GM19372 (cell line): ENCODE data around the gene NACC2.

Source experiments
- ATAC-seq: cut with Tn5 transposase; IDR thresholded peaks from one replicate; pipeline ENCODE4 v1.9.1; 2021; ENCODE audit warnings: mild to moderate bottlenecking, low read depth, moderate library complexity; ENCODE audit not compliant: unreplicated experiment

The NACC2 gene

GRCh38 chr9:136015656-136016571 is 79.2 kb downstream of the NACC2 start:
- no peak for ATAC-seq

- no peak for ATAC-seq
These were observed 80.0 kb downstream of the NACC2 start for GRCh38 chr9:136014924-136015633.

- no peak for ATAC-seq
These were observed 80.8 kb downstream of the NACC2 start for GRCh38 chr9:136014147-136014923.

GRCh38 chr9:136013524-136014034 is 81.5 kb downstream of the NACC2 start:
- ATAC-seq = no peak

- ATAC-seq = no peak
These were observed 82.0 kb downstream of the NACC2 start for GRCh38 chr9:136013116-136013515.

GRCh38 chr9:136012651-136013050 is 82.4 kb downstream of the NACC2 start:
- ATAC-seq = no peak

- ATAC-seq = no peak
These were observed 83.2 kb downstream of the NACC2 start for GRCh38 chr9:136011703-136012496.

GRCh38 chr9:136011376-136011702 is 83.8 kb downstream of the NACC2 start:
- no peak for ATAC-seq

GRCh38 chr9:136010615-136011361 is 84.3 kb downstream of the NACC2 start:
- no peak for ATAC-seq

GRCh38 chr9:136010176-136010575 is 84.9 kb downstream of the NACC2 start:
- ATAC-seq = no peak

- ATAC-seq = no peak
These were observed 85.6 kb downstream of the NACC2 start for GRCh38 chr9:136009516-136009915.

GRCh38 chr9:136008693-136008997 is 86.4 kb downstream of the NACC2 start:
- ATAC-seq = no peak

- no peak for ATAC-seq
These were observed 87.0 kb downstream of the NACC2 start for GRCh38 chr9:136007934-136008692.

- no peak for ATAC-seq
These were observed 87.7 kb downstream of the NACC2 start for GRCh38 chr9:136007276-136007933.

- ATAC-seq = no peak
These were observed 88.9 kb downstream of the NACC2 start for GRCh38 chr9:136006169-136006568.

- ATAC-seq = no peak
These were observed 90.4 kb downstream of the NACC2 start for GRCh38 chr9:136004712-136005111.

GRCh38 chr9:136004219-136004618 is 90.9 kb downstream of the NACC2 start:
- no peak for ATAC-seq
